ENCODE measurements around the gene PLCB1.

GRCh38 chr20:8313073-8313472, 181.0 kb downstream of the PLCB1 start:
- TF ChIP-seq CTCF (IDR thresholded peaks at IDR 0.05) (no peak), POLR2A (IDR thresholded peaks at IDR 0.05) (no peak)

Measured in breast epithelium (tissue), 3 donors.